Central memory CD8-positive, alpha-beta T cell (primary cell): ENCODE measurements around the gene CD300LG.
A peak's percentile ranks its signal among the peaks of the same experiment; 100 is the strongest.
"Not testable (repeated sequence)": the region's sequence is repeated elsewhere in the genome, so short reads cannot be mapped to it uniquely, and the experiment has no call there.

ENCODE experiments used
- ATAC-seq: fragments of 150-1000 bp; cut with Tn5 transposase; replicated peaks from 2 replicates; pipeline ENCODE4 v1.10.0; 2022; ENCODE audit warnings: mild to moderate bottlenecking, moderate FRiP score, moderate number of reproducible peaks; ENCODE audit not compliant: poor library complexity, severe bottlenecking; ENCODE audit errors: extremely low read depth
- DNase-seq, 2 donors: peaks; one replicate each; pipeline ENCODE4 v3.0.0; 2021; ENCODE audit warnings: low spot score in 2 of 2
- H3K27ac Mint-ChIP-seq: one replicate; pipeline ENCODE4 v1.8.0; 2022; ENCODE audit warnings: low read depth, mild to moderate bottlenecking, moderate library complexity, mixed read lengths
- H3K27me3 Mint-ChIP-seq: one replicate; pipeline ENCODE4 v1.8.0; 2022; ENCODE audit warnings: mixed read lengths
- H3K36me3 Mint-ChIP-seq: one replicate; pipeline ENCODE4 v1.8.0; 2022; ENCODE audit warnings: mild to moderate bottlenecking, moderate library complexity, mixed read lengths; ENCODE audit not compliant: insufficient read depth
- H3K4me1 Mint-ChIP-seq: one replicate; pipeline ENCODE4 v1.8.0; 2022; ENCODE audit warnings: mixed read lengths
- H3K4me3 Mint-ChIP-seq: one replicate; pipeline ENCODE4 v1.8.0; 2022; ENCODE audit warnings: mild to moderate bottlenecking, moderate library complexity, mixed read lengths
- H3K9me3 Mint-ChIP-seq: one replicate; pipeline ENCODE4 v1.8.0; 2022; ENCODE audit warnings: mixed read lengths

Gene CD300LG

GRCh38 chr17:43864161-43864984 lies 17.4 kb downstream of the CD300LG start:
- DNase-seq (no peak), ATAC-seq (no peak)
- H3K4me1 Mint-ChIP-seq = no peaks in the 10 kb centered on the region
- peaks cover 51% of the 10 kb centered on the region for H3K27me3 Mint-ChIP-seq
- H3K9me3 Mint-ChIP-seq = no peaks in the 10 kb centered on the region
- peaks cover 1% of the 10 kb centered on the region for H3K36me3 Mint-ChIP-seq
- no peak overlapping the region for H3K27ac Mint-ChIP-seq
- H3K4me3 Mint-ChIP-seq = no peak overlapping the region

- no peak for ATAC-seq
- Mint-ChIP-seq H3K27me3 (peaks cover 60% of the 10 kb centered on the region), H3K9me3 (no peaks in the 10 kb centered on the region), H3K27ac (no peak overlapping the region), H3K4me1 (no peaks in the 10 kb centered on the region), H3K4me3 (no peak overlapping the region), H3K36me3 (peaks cover 1% of the 10 kb centered on the region)
- no peak for DNase-seq
Measured at GRCh38 chr17:43868226-43868994, 21.4 kb downstream of the CD300LG start.

GRCh38 chr17:43869031-43869430 lies 22.1 kb downstream of the CD300LG start:
- not testable (repeated sequence) for H3K27ac Mint-ChIP-seq, H3K9me3 Mint-ChIP-seq, H3K36me3 Mint-ChIP-seq, DNase-seq, H3K4me1 Mint-ChIP-seq, H3K4me3 Mint-ChIP-seq, ATAC-seq
- peaks cover 66% of the 10 kb centered on the region for H3K27me3 Mint-ChIP-seq

GRCh38 chr17:43871946-43872690 lies 25.1 kb downstream of the CD300LG start:
- H3K36me3 Mint-ChIP-seq = peaks cover 1% of the 10 kb centered on the region
- H3K27ac Mint-ChIP-seq = no peak overlapping the region
- H3K27me3 Mint-ChIP-seq = peaks cover 70% of the 10 kb centered on the region
- DNase-seq = no peak
- H3K9me3 Mint-ChIP-seq = no peaks in the 10 kb centered on the region
- H3K4me3 Mint-ChIP-seq = no peak overlapping the region
- ATAC-seq = no peak
- H3K4me1 Mint-ChIP-seq = no peaks in the 10 kb centered on the region

- Mint-ChIP-seq H3K4me3 (no peak overlapping the region), H3K27me3 (peaks cover 60% of the 10 kb centered on the region), H3K4me1 (no peaks in the 10 kb centered on the region), H3K27ac (no peak overlapping the region), H3K36me3 (peaks cover 1% of the 10 kb centered on the region), H3K9me3 (no peaks in the 10 kb centered on the region)
- ATAC-seq (no peak), DNase-seq (no peak)
Measured at GRCh38 chr17:43873091-43873490, 26.1 kb downstream of the CD300LG start.

GRCh38 chr17:43873815-43874214 lies 26.8 kb downstream of the CD300LG start:
- Mint-ChIP-seq H3K4me3 (no peak overlapping the region), H3K27ac (no peak overlapping the region), H3K27me3 (peaks cover 55% of the 10 kb centered on the region), H3K9me3 (no peaks in the 10 kb centered on the region), H3K36me3 (peaks cover 1% of the 10 kb centered on the region), H3K4me1 (peaks cover 2% of the 10 kb centered on the region)
- no peak for DNase-seq
- ATAC-seq = no peak

- peaks cover 1% of the 10 kb centered on the region for H3K36me3 Mint-ChIP-seq
Measured at GRCh38 chr17:43874293-43874692, 27.3 kb downstream of the CD300LG start.

GRCh38 chr17:43875476-43876147 lies 28.6 kb downstream of the CD300LG start:
- H3K4me1 Mint-ChIP-seq = peaks cover 9% of the 10 kb centered on the region
- no peaks in the 10 kb centered on the region for H3K9me3 Mint-ChIP-seq
- H3K27ac Mint-ChIP-seq = no peak overlapping the region
- no peak overlapping the region for H3K4me3 Mint-ChIP-seq
- H3K36me3 Mint-ChIP-seq = no peaks in the 10 kb centered on the region
- peaks cover 53% of the 10 kb centered on the region for H3K27me3 Mint-ChIP-seq
- no peak for DNase-seq
- no peak for ATAC-seq

More at GRCh38 chr17:43874293-43874692, 27.3 kb downstream of the CD300LG start:
- Mint-ChIP-seq H3K4me3 (no peak overlapping the region), H3K27ac (no peak overlapping the region), H3K27me3 (peaks cover 55% of the 10 kb centered on the region), H3K9me3 (no peaks in the 10 kb centered on the region), H3K4me1 (peaks cover 7% of the 10 kb centered on the region)
- ATAC-seq (no peak), DNase-seq (no peak)

GRCh38 chr17:43877031-43877430 lies 30.1 kb downstream of the CD300LG start:
- H3K9me3 Mint-ChIP-seq = no peaks in the 10 kb centered on the region
- no peak for ATAC-seq
- peaks cover 9% of the 10 kb centered on the region for H3K4me1 Mint-ChIP-seq
- H3K4me3 Mint-ChIP-seq = no peak overlapping the region
- DNase-seq = no peak
- H3K36me3 Mint-ChIP-seq = no peaks in the 10 kb centered on the region
- H3K27me3 Mint-ChIP-seq = peaks cover 50% of the 10 kb centered on the region
- H3K27ac Mint-ChIP-seq = no peak overlapping the region

- Mint-ChIP-seq H3K36me3 (no peaks in the 10 kb centered on the region), H3K27ac (no peak overlapping the region), H3K4me1 (peaks cover 9% of the 10 kb centered on the region), H3K4me3 (no peak overlapping the region), H3K27me3 (peaks cover 44% of the 10 kb centered on the region), H3K9me3 (no peaks in the 10 kb centered on the region)
- ATAC-seq (no peak), DNase-seq (no peak)
Measured at GRCh38 chr17:43877451-43878155, 30.6 kb downstream of the CD300LG start.

- DNase-seq (peak; percentile 40 to 63), ATAC-seq (peak; percentile 75)
- Mint-ChIP-seq H3K9me3 (no peaks in the 10 kb centered on the region), H3K4me3 (no peak overlapping the region), H3K27me3 (peaks cover 44% of the 10 kb centered on the region), H3K27ac (no peak overlapping the region), H3K4me1 (peaks cover 9% of the 10 kb centered on the region), H3K36me3 (no peaks in the 10 kb centered on the region)
Measured at GRCh38 chr17:43878260-43879175, 31.5 kb downstream of the CD300LG start.
